D721Med (cell line): Measurements from ENCODE around the gene REC8.
"Not testable (repeated sequence)": the region's sequence is repeated elsewhere in the genome, so short reads cannot be mapped to it uniquely, and the experiment has no call there.

Source experiments
- DNase-seq: peaks from one replicate; pipeline ENCODE4 v3.0.0; 2011; ENCODE audit warnings: low spot score; ENCODE audit not compliant: insufficient read length
- FAIRE-seq: peaks from 2 replicates; lab custom pipeline; 2011; peaks lifted over from hg19 to GRCh38; lab: Jason Lieb, UNC
- CTCF ChIP-seq: IDR thresholded peaks from 2 replicates; pipeline ENCODE4 v1.5.1; 2012; ENCODE audit warnings: mild to moderate bottlenecking, control low read depth; ENCODE audit not compliant: insufficient read depth; ENCODE audit errors: missing control alignments

Gene REC8

GRCh38 chr14:24219521-24219920 is 47.6 kb downstream of the REC8 start:
- TF ChIP-seq CTCF, result no peak
- FAIRE-seq (no peak), DNase-seq (no peak)

GRCh38 chr14:24222987-24223386 is 51.1 kb downstream of the REC8 start:
- FAIRE-seq, DNase-seq: not testable (repeated sequence)

- DNase-seq (no peak), FAIRE-seq (no peak)
- TF ChIP-seq CTCF, result no peak
These were observed 52.8 kb downstream of the REC8 start for GRCh38 chr14:24224618-24225071.

GRCh38 chr14:24226473-24226872 is 54.6 kb downstream of the REC8 start:
- no peak for DNase-seq
- no peak for FAIRE-seq
- TF ChIP-seq CTCF, result no peak

- no peak for FAIRE-seq
- no peak for DNase-seq
- no peak for TF ChIP-seq CTCF
These were observed 57.0 kb downstream of the REC8 start for GRCh38 chr14:24228902-24229301.
